Neural progenitor cell (in vitro differentiated cells): ENCODE data around the gene XKR3. TPM values are rescaled to one million over a fixed set of nuclear protein-coding genes. Genes with fewer than 3 reads are reported as not detected.
"Not testable (repeated sequence)": the region's sequence is repeated elsewhere in the genome, so short reads cannot be mapped to it uniquely, and the experiment has no call there.

Experiments used
- DNase-seq: peaks from one replicate; pipeline ENCODE4 v3.0.0-alpha.2; 2016; ENCODE audit warnings: low spot score
- H2AFZ ChIP-seq: fragments of 200-600 bp; sonication (generic); replicated peaks from 2 replicates; pipeline ENCODE4 v1.6.1; 2016; ENCODE audit warnings: antibody characterized with exemption
- H3F3A ChIP-seq: fragments of 200-600 bp; sonication (generic); 2 replicates; pipeline ENCODE4 v1.6.1; 2016; ENCODE audit warnings: antibody characterized with exemption, low read depth
- H3K27ac ChIP-seq: fragments of 200-600 bp; sonication (generic); 2 replicates; pipeline ENCODE4 v1.5.1; 2016; ENCODE audit warnings: mild to moderate bottlenecking
- H3K27me3 ChIP-seq: fragments of 200-600 bp; sonication (generic); 2 replicates; pipeline ENCODE4 v1.6.1; 2016; ENCODE audit warnings: mild to moderate bottlenecking, moderate library complexity
- H3K36me3 ChIP-seq: fragments of 200-600 bp; sonication (generic); 2 replicates; pipeline ENCODE4 v1.5.1; 2016
- H3K4me1 ChIP-seq: fragments of 200-600 bp; sonication (generic); 2 replicates; pipeline ENCODE4 v1.6.1; 2016; ENCODE audit warnings: mixed run types
- H3K4me2 ChIP-seq: fragments of 200-600 bp; sonication (generic); 2 replicates; pipeline ENCODE4 v1.6.1; 2016
- H3K4me3 ChIP-seq: fragments of 200-600 bp; sonication (generic); 2 replicates; pipeline ENCODE4 v1.5.1; 2016
- H3K79me2 ChIP-seq: fragments of 200-600 bp; sonication (generic); 2 replicates; pipeline ENCODE4 v1.6.1; 2016; ENCODE audit warnings: low read depth
- H3K9ac ChIP-seq: fragments of 200-600 bp; sonication (generic); 2 replicates; pipeline ENCODE4 v1.6.1; 2016
- H3K9me3 ChIP-seq: fragments of 200-600 bp; sonication (generic); 2 replicates; pipeline ENCODE4 v1.5.1; 2016; ENCODE audit warnings: low read depth
- H4K20me1 ChIP-seq: fragments of 200-600 bp; sonication (generic); 2 replicates; pipeline ENCODE4 v1.6.1; 2016; ENCODE audit warnings: low read depth
- H3K27ac Mint-ChIP-seq: 3 replicates; pipeline ENCODE4 v1.8.0; 2021; ENCODE audit warnings: mixed read lengths
- H3K27me3 Mint-ChIP-seq: 2 replicates; pipeline ENCODE4 v1.8.0; 2022; ENCODE audit warnings: low read depth, mild to moderate bottlenecking, inconsistent platforms, moderate library complexity, mixed read lengths; ENCODE audit not compliant: insufficient read depth
- H3K36me3 Mint-ChIP-seq: 3 replicates; pipeline ENCODE4 v1.8.0; 2021; ENCODE audit warnings: mixed read lengths
- H3K4me1 Mint-ChIP-seq: 3 replicates; pipeline ENCODE4 v1.8.0; 2021; ENCODE audit warnings: mixed read lengths
- H3K4me3 Mint-ChIP-seq: 3 replicates; pipeline ENCODE4 v1.8.0; 2021; ENCODE audit warnings: mild to moderate bottlenecking, moderate library complexity, mixed read lengths
- H3K9me3 Mint-ChIP-seq: 3 replicates; pipeline ENCODE4 v1.8.0; 2020; ENCODE audit warnings: mixed read lengths
- small RNA-seq: library from RNA; depleted of rRNA; stranded (forward); fragments of <200 nt; gene quantifications from one replicate; pipeline ENCODE3, GENCODE V24; 2015
- total RNA-seq: library from RNA; depleted of rRNA; stranded (reverse); fragments of >200 nt; gene quantifications from 2 replicates; pipeline ENCODE4 v1.2.3, GENCODE V29; 2015; ENCODE audit warnings: low replicate concordance

XKR3 gene
- total RNA-seq, 1 donor from 2014 or later, result not detected

DNA sequence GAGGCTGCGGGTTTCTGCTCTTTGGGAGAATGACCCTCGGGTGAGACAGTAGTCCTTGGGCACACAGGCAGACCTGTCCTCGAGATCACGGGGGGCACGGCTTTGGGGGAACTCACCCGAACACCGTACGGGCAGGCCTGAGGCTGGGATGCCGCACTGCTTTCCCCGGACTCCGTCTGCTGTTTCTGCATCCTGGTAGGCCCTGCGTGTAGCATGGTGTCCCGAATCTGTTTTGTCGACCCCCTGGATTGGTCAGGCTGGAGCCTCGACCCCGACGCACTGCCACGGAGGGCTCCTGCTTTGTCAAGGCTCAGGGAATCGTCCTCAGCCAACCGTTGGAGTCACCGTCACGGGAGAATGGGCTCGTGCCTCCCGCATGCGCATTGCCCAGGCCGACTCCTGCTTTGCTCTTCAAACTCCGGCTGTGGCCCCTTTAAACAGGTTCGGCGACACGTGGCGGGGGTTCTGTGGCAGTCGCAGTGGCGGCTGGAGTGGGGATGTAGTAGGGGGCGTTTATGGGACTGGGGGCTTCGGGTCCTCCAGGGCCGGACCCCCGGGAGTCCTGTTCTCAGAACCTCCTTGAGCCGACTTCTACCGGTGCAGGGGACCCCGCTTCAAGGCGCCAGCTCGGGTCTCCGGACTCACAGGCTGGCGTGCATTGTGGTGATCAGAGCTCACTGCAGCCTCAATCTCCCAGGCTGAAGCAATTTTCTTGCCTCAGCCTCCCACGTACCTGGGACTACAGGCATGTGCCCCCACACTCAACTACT, 76.9 kb downstream of the XKR3 start:
- not testable (repeated sequence) for H3F3A ChIP-seq, H2AFZ ChIP-seq, H3K4me1 ChIP-seq, H3K4me3 ChIP-seq, H3K27ac Mint-ChIP-seq, H3K36me3 Mint-ChIP-seq, H3K79me2 ChIP-seq, H3K27ac ChIP-seq, H3K27me3 ChIP-seq, H3K4me1 Mint-ChIP-seq, H3K4me2 ChIP-seq, DNase-seq, H3K4me3 Mint-ChIP-seq, H3K27me3 Mint-ChIP-seq, H3K36me3 ChIP-seq, H4K20me1 ChIP-seq, H3K9ac ChIP-seq
- peaks cover 13% of the 10 kb centered on the region for H3K9me3 ChIP-seq
- peaks cover 34% of the 10 kb centered on the region for H3K9me3 Mint-ChIP-seq

DNA sequence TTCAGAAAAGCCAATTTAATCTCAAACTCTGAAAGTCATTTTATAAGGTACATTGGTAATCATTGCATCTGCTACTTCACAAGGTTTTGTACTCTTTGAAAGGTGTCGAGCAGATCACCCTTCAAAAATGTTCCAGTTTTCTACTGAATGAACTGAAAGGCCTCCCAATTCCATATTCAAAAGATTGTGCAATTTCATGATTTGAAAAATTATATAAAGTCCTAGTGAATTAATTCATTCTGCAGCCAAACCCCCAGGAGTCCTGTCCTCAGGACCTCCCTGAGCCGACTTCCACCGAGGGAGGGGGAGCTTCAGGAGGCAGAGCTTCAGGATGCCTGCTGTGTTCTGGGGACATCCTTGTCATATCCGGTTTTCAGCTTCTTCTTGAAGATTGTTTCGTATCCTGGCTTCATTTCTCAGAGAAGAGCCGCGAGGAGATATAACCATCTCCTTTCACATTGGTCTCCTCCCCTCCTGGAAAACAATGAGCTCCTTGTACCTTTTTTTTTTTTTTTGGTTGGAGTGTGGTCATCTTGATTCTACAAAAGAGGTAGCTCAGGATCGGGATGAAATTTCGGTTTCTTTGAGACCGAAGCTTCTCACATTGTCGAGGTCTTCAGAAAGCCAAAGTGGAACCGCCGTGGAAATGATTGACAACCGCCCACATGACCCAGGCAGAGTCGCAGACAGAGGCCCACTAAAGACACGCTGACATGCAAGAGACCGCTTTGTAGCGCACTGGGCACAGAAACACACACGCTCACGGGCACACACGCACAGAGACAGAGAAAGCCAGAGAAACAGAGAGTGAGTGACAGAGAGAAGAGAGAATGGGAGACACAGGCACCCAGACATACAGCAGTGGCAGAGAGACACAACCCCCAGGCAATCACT, 77.7 kb downstream of the XKR3 start:
- not testable (repeated sequence) for DNase-seq
- H3K9me3 ChIP-seq, result peaks cover 13% of the 10 kb centered on the region
- H3K9me3 Mint-ChIP-seq, result peaks cover 30% of the 10 kb centered on the region

DNA sequence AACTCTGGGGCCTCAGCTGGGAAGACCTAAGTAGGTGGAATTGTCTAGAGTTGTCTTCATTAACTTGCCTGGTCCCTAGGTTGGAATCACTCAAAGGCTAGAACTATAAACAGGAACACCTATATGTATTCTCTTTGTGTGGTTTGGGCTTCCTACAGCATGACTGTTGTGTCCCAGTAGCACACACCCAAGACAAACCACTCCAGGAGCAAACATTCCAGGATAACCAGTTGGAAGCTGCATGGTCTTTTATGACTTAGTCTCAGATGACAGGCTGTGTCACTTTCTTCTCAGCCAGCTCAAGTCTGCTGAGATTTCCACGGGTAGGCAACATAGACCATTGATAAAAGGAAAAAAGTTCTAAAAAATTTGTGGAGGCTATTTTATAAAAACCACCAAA, 90.9 kb downstream of the XKR3 start:
- H3K9me3 ChIP-seq, result peaks cover 41% of the 10 kb centered on the region
- H3K27ac ChIP-seq, H3K9ac ChIP-seq, H3K27ac Mint-ChIP-seq, H2AFZ ChIP-seq, H3K9me3 Mint-ChIP-seq, H3K4me1 Mint-ChIP-seq, H3F3A ChIP-seq, H3K27me3 Mint-ChIP-seq, H3K4me3 ChIP-seq, H3K79me2 ChIP-seq, H3K4me1 ChIP-seq, H3K4me2 ChIP-seq, H4K20me1 ChIP-seq, H3K36me3 ChIP-seq, H3K4me3 Mint-ChIP-seq, DNase-seq, H3K27me3 ChIP-seq, H3K36me3 Mint-ChIP-seq: not testable (repeated sequence)

More for the DNA sequence above, 77.7 kb downstream of the XKR3 start:
- not testable (repeated sequence) for H3K36me3 Mint-ChIP-seq, H3K27me3 Mint-ChIP-seq, H3K27ac ChIP-seq, H3K36me3 ChIP-seq, H3K27me3 ChIP-seq, H3K79me2 ChIP-seq, H3K9ac ChIP-seq, H3K4me3 ChIP-seq, H3K4me2 ChIP-seq, H3K4me1 ChIP-seq, H3F3A ChIP-seq, H3K4me1 Mint-ChIP-seq, H4K20me1 ChIP-seq, H3K4me3 Mint-ChIP-seq, H3K27ac Mint-ChIP-seq, H2AFZ ChIP-seq

Small RNA genes within 50 kb of the gene (small RNA-seq; reads per million reads assigned to genes)
- not detected for gene GPM6BP3

Other genes with a start within 250 kb of the XKR3 start
- not detected in 2 replicates for gene CCT8L2, start 232.6 kb downstream of the XKR3 start, total RNA-seq
- 0.07 TPM in 1 of 2 replicates, not detected in the other for gene GAB4, start 182.8 kb upstream of the XKR3 start, total RNA-seq